Ascending aorta (tissue), 2 donors: Measurements from ENCODE around the gene MAP2K7. TPM values are rescaled to one million over a fixed set of nuclear protein-coding genes. Genes with fewer than 3 reads are reported as not detected.

Source experiments
- DNase-seq, 2 donors: peaks; one replicate each; pipeline ENCODE4 v3.0.0-alpha.2; 2019; ENCODE audit warnings: low spot score in 2 of 2
- H3K27ac ChIP-seq, 2 donors: fragments of 200-600 bp; sonication (generic); one replicate each; pipeline ENCODE4 v1.5.1; 2016 to 2017; ENCODE audit warnings: mild to moderate bottlenecking in 1 of 2
- H3K27me3 ChIP-seq: fragments of 200-600 bp; sonication (generic); one replicate; pipeline ENCODE4 v1.5.1; 2017
- H3K36me3 ChIP-seq, 2 donors: fragments of 200-600 bp; sonication (generic); one replicate each; pipeline ENCODE4 v1.5.1; 2016
- H3K4me1 ChIP-seq, 2 donors: fragments of 200-600 bp; sonication (generic); one replicate each; pipeline ENCODE4 v1.5.1; 2016 to 2017; ENCODE audit warnings: mild to moderate bottlenecking in 1 of 2
- H3K4me3 ChIP-seq, 2 donors: fragments of 200-600 bp; sonication (generic); one replicate each; pipeline ENCODE4 v1.5.1; 2016 to 2017; ENCODE audit warnings: mild to moderate bottlenecking in 1 of 2
- H3K9me3 ChIP-seq, 2 donors: fragments of 200-600 bp; sonication (generic); one replicate each; pipeline ENCODE4 v1.5.1; 2016
- CTCF ChIP-seq, 3 experiments: fragments of 200-600 bp in 2 of 3; fragments of 450-650 bp in 1 of 3; sonication (generic) in 2 of 3; IDR thresholded peaks; one replicate each; pipeline ENCODE4 v1.5.1; 2016 to 2019; ENCODE audit warnings: antibody characterized with exemption in 3 of 3, mild to moderate bottlenecking in 1 of 3, moderate library complexity in 1 of 3
- intact Hi-C: fragments of 100-400 bp; cut with DNase I; formaldehyde crosslinking; loops from one replicate; pipeline ENCODE4 v1.15.1; 2023
- total RNA-seq: library from RNA; depleted of rRNA; stranded (reverse); fragments of >200 nt; gene quantifications from one replicate; pipeline ENCODE4 v1.1.0, GENCODE V29; 2016

MAP2K7 gene
- total RNA-seq, 1 donor from 2014 or later: 37.3 TPM

- H3K27ac ChIP-seq: no peak overlapping the region
- no peaks in the 10 kb centered on the region for H3K9me3 ChIP-seq
- H3K27me3 ChIP-seq: peaks cover 4% of the 10 kb centered on the region
- H3K4me1 ChIP-seq: peaks cover 14 to 15% of the 10 kb centered on the region in 2 donors
- no peak overlapping the region for H3K4me3 ChIP-seq
- DNase-seq: no peak
- intact Hi-C loops: no loop called here
- H3K36me3 ChIP-seq: peaks cover 0 to 8% of the 10 kb centered on the region in 2 donors
- TF ChIP-seq CTCF (IDR thresholded peaks at IDR 0.05): no peak
Observed at GRCh38 chr19:7866399-7867091, 37.1 kb upstream of the MAP2K7 start.

DNA sequence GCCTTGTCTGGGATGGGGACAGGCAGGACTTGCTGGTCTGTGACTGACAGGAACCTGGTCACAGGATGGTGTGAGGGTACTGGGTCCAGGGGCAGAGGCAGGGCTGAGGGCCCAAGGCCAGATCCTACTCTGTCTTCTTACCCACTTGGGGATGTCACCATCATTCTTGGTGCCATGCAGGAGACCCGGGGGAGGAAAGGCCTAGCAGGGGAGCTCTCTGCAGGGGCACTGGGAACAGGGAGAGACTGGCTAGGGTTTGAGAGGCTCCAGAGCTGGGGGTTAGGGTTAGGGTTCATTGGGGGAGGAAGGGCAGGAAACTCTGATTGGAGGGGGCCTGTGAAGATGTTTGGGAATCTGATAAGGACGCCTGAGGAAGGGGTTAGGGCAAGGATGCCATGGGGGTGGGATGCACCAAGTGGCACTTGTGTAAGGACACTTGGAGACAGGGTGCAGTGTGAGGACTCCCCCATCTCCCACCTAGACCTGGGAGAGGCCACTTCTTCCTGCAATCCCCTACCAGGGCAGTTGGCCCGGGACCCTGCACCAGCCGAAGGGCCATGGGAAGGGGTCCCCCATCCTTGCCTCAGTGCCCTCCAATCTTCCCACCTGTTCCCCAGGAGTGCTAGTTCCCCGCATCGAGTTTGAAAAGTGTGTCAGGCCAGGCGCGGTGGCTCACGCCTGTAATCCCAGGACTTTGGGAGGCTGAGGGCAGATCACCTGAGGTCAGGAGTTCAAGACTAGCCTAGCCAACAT lies 36.4 kb upstream of the MAP2K7 start:
- no peak for TF ChIP-seq CTCF (IDR thresholded peaks at IDR 0.05)
- intact Hi-C loops: no loop called here
- Histone ChIP-seq H3K4me3 (no peak overlapping the region), H3K27me3 (peaks cover 4% of the 10 kb centered on the region), H3K27ac (no peak overlapping the region), H3K4me1 (peaks cover 14 to 15% of the 10 kb centered on the region in 2 donors), H3K36me3 (peaks cover 0 to 8% of the 10 kb centered on the region in 2 donors), H3K9me3 (no peaks in the 10 kb centered on the region)
- no peak for DNase-seq

DNA sequence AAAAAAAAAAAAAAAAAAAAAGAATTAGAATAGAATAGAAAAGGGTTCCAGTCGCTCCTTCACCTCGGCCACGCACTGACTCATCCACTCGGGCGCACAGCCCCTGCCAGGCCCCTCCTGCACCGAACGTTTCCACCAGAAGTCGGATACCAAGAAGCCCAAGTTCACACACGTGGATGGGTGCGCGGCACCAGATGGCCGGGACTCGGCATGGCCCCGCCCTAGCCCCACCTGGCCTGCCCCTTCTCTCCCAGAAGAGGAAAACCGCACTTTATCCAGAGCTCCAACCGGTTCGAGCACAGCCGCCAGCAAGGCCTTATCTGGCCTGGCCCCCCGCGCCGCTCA lies 35.4 kb upstream of the MAP2K7 start:
- peak overlapping the region; percentile 46 to 61 for H3K4me3 ChIP-seq
- no peak overlapping the region for H3K27ac ChIP-seq
- no peak for DNase-seq
- H3K4me1 ChIP-seq: peaks cover 14 to 15% of the 10 kb centered on the region in 2 donors
- intact Hi-C loops: no loop called here
- H3K9me3 ChIP-seq: no peaks in the 10 kb centered on the region
- peaks cover 9% of the 10 kb centered on the region for H3K27me3 ChIP-seq
- H3K36me3 ChIP-seq: peaks cover 0 to 5% of the 10 kb centered on the region in 2 donors
- TF ChIP-seq CTCF (IDR thresholded peaks at IDR 0.05): no peak

DNA sequence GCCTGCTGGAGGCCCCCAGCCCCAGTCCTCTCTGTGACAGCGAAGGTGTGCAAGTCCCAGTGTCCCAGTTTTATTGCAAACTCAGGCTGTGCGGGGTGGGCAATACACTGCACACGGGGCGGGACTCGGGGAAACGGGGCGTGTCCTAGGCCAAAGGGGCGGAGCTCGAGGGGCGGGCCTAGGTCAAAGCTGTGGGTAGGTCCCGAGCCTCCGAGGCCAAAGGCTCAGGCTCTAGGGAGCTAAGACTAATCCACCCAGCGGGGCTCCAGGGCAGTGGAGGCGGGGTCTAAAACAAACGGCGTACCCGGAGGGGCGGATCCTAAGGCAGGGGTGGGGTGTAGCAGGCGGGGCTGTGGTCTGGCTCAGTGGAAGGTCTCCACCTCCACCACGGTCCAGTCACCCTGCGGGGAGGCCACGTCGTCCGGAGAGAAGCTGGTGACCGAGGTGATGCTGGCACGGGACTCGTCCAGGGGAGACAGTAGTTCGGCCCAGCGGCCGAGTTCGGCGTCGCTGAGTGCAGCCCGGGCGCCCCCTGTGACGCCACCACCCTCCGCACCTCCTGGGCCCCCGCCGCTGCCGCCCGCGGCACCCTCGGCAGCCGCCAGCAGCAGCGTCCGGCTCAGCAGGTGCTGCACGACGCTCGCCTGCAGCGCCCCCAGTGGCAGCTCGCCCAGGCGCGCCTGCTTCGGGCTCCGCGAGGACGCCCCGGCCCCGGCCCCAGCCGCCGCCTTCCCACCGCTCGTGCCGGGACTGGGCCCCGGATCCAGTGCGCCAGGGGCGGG lies 34.8 kb upstream of the MAP2K7 start:
- no peak overlapping the region for H3K27ac ChIP-seq
- peaks cover 15 to 17% of the 10 kb centered on the region in 2 donors for H3K4me1 ChIP-seq
- DNase-seq: peak in 1 of 2 donors; percentile 77
- H3K27me3 ChIP-seq: peaks cover 12% of the 10 kb centered on the region
- no peaks in the 10 kb centered on the region for H3K9me3 ChIP-seq
- H3K36me3 ChIP-seq: no peaks in the 10 kb centered on the region
- H3K4me3 ChIP-seq: peak overlapping the region; percentile 46 to 61
- TF ChIP-seq CTCF (IDR thresholded peaks at IDR 0.05): peak in 2 of 3 experiments; percentile 55 to 89
- intact Hi-C loops: no loop called here

DNA sequence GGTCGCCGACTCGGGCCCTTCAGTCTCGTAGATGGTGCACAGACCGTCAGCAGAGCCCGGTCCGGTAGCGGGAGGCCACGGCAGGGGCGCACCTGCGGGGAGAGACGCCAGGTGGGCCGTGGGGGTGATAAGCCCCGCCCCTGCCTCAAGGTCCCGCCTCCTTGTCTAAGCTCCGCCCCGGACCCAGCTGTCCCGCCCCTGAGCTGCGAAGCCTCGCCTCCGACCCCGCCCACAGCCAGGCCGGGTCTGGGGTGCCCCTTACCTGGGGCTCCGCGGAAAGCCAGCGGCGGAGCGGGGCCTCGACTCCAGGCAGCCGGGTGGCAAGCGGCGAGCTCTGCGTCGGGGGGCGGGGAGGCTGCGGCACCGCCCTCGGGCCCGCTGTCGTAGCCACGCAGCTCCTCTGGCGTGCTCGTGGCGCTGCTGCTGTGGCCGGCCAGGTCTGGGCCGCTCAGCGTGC lies 34.2 kb upstream of the MAP2K7 start:
- DNase-seq: no peak
- H3K4me1 ChIP-seq: peaks cover 15 to 19% of the 10 kb centered on the region in 2 donors
- no peaks in the 10 kb centered on the region for H3K36me3 ChIP-seq
- TF ChIP-seq CTCF (IDR thresholded peaks at IDR 0.05): no peak
- no peak overlapping the region for H3K27ac ChIP-seq
- H3K27me3 ChIP-seq: peaks cover 16% of the 10 kb centered on the region
- intact Hi-C loops: no loop called here
- peak overlapping the region; percentile 46 to 61 for H3K4me3 ChIP-seq
- no peaks in the 10 kb centered on the region for H3K9me3 ChIP-seq
